Thyroid gland (tissue), 4 donors: ENCODE measurements around the gene PPM1L.

Source experiments
- POLR2A ChIP-seq, 2 donors: fragments of 450-650 bp; IDR thresholded peaks; one replicate each; pipeline ENCODE4 v1.6.1; 2017; ENCODE audit warnings: antibody characterized with exemption in 2 of 2, mild to moderate bottlenecking in 2 of 2, moderate library complexity in 1 of 2
- TF ChIP-seq, protein P1 (sequence below), 6 experiments: fragments of 200-600 bp in 3 of 6; fragments of 450-650 bp in 3 of 6; sonication (generic) in 3 of 6; IDR thresholded peaks; one replicate each; pipeline ENCODE4 v1.5.1; 2016 to 2019; ENCODE audit warnings: antibody characterized with exemption in 6 of 6, mild to moderate bottlenecking in 2 of 6, inconsistent platforms in 1 of 6, moderate library complexity in 1 of 6

DNA sequence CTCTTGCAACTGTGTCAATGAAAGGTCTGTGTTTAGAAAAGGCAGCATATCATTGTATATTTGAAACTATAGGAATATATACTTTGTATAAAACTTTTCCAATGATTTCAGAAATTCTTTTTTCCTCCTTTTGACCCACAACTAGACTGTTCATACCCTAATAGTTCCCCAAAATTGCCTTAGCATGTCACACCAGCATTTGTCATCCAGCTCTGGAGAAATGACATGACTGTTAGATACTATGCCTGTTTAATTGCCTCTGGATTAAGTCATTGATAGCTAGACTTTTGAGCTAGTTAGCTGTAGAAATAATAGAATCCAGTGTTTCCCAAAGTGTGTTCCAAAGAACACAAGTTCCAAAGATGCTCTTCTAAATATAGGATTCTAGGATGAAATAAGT is 316.7 kb downstream of the PPM1L start:
- TF ChIP-seq, protein P1, sequence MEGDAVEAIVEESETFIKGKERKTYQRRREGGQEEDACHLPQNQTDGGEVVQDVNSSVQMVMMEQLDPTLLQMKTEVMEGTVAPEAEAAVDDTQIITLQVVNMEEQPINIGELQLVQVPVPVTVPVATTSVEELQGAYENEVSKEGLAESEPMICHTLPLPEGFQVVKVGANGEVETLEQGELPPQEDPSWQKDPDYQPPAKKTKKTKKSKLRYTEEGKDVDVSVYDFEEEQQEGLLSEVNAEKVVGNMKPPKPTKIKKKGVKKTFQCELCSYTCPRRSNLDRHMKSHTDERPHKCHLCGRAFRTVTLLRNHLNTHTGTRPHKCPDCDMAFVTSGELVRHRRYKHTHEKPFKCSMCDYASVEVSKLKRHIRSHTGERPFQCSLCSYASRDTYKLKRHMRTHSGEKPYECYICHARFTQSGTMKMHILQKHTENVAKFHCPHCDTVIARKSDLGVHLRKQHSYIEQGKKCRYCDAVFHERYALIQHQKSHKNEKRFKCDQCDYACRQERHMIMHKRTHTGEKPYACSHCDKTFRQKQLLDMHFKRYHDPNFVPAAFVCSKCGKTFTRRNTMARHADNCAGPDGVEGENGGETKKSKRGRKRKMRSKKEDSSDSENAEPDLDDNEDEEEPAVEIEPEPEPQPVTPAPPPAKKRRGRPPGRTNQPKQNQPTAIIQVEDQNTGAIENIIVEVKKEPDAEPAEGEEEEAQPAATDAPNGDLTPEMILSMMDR (IDR thresholded peaks at IDR 0.05) = no peak
- TF ChIP-seq POLR2A (IDR thresholded peaks at IDR 0.05) = no peak
